Skin of body (tissue), 2 donors: ENCODE results near the gene HSPA1B. TPM values are rescaled to one million over a fixed set of nuclear protein-coding genes. Genes with fewer than 3 reads are reported as not detected.
"Not testable (repeated sequence)": the region's sequence is repeated elsewhere in the genome, so short reads cannot be mapped to it uniquely, and the experiment has no call there.

ENCODE experiments used
- DNase-seq: peaks from one replicate; lab custom pipeline; 2025; lab: John Stamatoyannopoulos, UW
- total RNA-seq: library from RNA; depleted of rRNA; stranded (reverse); fragments of >200 nt; gene quantifications from one replicate; pipeline ENCODE4 v1.2.3, GENCODE V29; 2014

The HSPA1B gene
- 286 TPM for total RNA-seq

DNA sequence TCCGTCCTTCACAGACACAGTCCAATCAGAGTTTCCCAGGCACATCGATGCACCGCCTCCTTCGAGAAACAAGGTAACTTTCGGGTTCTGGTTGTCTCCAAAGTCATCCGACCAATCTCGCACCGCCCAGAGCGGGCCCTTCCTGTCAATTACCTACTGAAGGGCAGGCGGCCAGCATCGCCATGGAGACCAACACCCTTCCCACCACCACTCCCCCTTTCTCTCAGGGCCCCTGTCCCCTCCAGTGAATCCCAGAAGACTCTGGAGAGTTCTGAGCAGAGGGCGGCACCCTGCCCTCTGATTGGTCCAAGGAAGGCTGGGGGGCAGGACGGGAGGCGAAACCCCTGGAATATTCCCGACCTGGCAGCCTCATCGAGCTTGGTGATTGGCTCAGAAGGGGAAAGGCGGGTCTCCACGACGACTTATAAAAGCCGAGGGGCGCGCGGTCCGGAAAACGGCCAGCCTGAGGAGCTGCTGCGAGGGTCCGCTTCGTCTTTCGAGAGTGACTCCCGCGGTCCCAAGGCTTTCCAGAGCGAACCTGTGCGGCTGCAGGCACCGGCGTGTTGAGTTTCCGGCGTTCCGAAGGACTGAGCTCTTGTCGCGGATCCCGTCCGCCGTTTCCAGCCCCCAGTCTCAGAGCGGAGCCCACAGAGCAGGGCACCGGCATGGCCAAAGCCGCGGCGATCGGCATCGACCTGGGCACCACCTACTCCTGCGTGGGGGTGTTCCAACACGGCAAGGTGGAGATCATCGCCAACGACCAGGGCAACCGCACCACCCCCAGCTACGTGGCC, at the start of gene HSPA1B:
Gene HSPA1B (plus strand): TSS at position 453 of the 794 bp plus-strand sequence. CDS start 213 bp downstream, at position 666.
- peak; percentile 100 for DNase-seq

DNA sequence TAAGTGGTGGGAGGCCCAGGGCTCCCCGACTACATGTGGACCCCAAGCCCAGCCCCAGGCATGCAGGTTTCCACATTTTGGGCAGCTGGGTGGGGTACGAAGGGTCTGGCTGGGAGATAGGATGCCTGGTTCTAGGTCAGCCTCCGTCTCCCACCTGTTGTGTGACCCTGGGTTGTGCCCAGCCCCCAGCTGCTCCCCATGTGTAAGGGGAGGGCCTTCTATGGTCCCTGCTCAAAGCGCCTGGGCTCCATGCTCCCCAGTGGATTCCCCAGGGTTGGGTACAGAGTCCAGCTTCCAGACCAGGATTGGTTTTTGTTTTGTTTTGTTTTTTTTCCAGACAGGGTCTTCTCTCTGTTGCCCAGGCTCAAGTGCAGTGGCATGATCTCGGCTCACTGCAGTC, 49.3 kb upstream of the HSPA1B start:
- no peak for DNase-seq

- no peak for DNase-seq
Measured at GRCh38 chr6:31778999-31779885, 48.3 kb upstream of the HSPA1B start.

- DNase-seq = no peak
Measured at GRCh38 chr6:31779908-31780307, 47.6 kb upstream of the HSPA1B start.

GRCh38 chr6:31780507-31781243, 46.9 kb upstream of the HSPA1B start:
- DNase-seq = no peak

DNA sequence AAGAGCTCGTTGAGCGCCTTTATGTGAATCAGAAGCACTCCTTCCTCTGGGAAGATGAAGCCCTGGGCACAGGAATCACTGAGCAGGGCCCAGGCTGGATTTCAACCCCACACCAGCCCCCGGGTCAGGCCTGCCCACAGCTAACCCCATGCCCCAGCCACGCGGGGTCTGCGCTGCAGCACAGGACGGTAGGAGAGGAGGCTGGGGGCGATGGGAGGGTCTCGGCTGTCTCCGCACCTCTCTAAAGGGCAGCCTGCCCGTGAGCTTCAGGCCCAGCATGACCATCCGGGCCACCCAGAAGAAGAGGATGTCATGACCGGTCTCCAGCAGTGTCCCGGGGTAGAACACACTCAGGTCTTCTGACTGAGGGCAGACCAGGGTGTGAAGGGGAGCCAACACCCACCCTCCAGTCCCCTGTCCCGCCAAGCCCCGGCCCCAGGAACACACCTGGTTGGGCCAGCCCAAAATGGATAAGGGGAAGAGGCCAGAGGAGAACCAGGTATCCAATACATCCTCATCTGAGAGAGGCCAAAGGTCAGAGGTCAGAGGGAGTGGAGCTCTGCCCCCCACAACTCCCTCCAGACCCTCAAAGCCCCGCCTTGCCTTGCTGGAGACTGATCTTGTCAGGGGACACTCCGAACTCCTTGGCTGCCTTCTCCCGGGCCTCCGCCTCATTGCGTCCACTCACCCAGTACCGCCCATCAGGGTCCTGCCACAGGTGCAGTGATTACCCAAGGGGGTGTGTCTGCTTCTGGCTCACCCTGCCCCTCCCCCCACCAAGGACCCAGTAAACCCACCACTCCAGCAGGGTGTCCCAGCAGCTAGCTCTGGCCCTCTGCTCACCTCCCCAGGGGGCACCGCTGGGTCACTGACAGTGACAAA, 46.1 kb upstream of the HSPA1B start:
- DNase-seq = no peak

DNA sequence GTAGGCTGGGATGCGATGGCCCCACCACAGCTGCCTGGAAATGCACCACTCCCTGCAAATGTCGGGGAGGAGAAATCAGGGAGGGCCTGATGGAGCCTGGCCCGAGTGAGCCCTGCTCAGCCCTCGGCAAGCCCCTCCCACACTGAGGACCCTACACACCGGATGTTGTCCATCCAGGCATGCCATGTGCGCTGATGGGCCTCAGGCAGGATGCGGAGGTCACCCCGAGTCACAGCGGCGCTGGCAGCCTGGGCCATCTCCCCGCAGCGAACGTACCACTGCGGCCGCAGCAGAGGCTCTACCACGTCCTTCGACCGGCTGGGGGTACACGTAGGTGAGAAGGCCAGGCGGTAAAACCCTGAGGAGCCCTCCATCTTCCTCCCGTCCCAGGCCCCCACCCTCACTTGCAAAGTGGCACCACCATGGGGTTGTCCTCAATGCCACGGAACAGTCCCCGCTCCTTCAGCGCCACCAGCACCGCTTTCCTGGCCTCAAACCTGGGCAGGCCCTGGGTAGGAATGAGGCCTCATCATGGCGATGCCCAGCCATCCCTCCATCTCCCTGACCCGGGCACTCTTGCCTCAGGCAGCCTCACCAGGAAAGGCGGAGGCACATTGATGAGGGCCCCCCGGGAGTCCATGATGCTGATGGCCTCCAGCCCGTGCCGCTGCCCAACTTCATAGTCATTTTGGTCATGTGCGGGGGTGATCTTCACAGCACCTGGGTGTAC, 45.2 kb upstream of the HSPA1B start:
- DNase-seq = no peak

GRCh38 chr6:31784098-31784925, 43.2 kb upstream of the HSPA1B start:
- DNase-seq = no peak

DNA sequence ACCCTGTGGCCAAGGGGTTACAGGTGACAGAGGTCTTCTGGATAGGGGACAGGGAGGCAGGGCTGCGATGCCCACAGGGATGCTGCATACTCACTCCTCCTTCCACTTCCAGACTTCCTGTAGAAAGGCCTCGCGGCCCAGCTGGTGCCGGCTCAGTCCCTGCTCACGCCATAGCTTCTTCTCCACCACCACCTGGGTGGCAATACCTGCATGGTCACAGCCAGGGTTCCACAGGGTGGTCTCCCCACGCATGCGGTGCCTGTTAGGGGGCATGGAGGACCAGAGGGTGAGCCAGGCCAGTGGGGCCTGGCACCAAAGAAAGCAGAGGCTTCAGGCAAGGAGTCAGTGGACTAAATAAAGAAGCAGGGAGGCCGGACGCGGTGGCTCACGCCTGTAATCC, 42.1 kb upstream of the HSPA1B start:
- no peak for DNase-seq

GRCh38 chr6:31791324-31792089, 36.0 kb upstream of the HSPA1B start:
- peak; percentile 44 for DNase-seq

DNA sequence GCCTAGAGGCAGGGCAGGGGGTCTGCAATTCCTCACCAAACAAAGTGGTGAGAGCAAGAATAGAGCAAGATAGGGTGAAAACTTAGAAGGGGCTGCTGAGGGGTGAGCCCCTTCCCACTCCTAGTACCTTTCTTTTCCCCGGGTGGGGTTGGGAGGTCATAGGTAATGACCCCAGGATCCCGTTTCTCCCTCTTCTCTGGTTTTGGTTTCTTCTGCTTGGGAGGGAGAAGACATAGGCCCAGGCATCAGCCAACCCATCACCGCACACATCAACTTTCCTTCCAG, 35.5 kb upstream of the HSPA1B start:
- DNase-seq = no peak

- no peak for DNase-seq
Measured at GRCh38 chr6:31792761-31793171, 34.8 kb upstream of the HSPA1B start.

DNA sequence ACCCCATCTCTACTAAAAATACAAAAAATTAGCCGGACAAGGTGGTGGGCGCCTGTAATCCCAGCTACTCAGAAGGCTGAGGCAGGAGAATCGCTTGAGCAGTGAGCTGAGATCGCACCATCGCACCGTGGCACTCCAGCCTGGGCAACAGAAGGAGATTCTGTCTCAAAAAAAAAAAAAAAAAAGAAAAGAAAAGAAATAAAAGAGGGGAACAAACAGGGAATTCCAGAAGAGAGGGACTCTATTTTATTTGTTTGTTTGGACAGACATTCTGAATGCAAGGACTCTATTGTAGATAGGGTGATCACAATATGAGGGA, 33.7 kb upstream of the HSPA1B start:
- DNase-seq = not testable (repeated sequence)

GRCh38 chr6:31794294-31794865, 33.2 kb upstream of the HSPA1B start:
- peak; percentile 18 for DNase-seq

GRCh38 chr6:31794866-31795615, 32.5 kb upstream of the HSPA1B start:
- no peak for DNase-seq

DNA sequence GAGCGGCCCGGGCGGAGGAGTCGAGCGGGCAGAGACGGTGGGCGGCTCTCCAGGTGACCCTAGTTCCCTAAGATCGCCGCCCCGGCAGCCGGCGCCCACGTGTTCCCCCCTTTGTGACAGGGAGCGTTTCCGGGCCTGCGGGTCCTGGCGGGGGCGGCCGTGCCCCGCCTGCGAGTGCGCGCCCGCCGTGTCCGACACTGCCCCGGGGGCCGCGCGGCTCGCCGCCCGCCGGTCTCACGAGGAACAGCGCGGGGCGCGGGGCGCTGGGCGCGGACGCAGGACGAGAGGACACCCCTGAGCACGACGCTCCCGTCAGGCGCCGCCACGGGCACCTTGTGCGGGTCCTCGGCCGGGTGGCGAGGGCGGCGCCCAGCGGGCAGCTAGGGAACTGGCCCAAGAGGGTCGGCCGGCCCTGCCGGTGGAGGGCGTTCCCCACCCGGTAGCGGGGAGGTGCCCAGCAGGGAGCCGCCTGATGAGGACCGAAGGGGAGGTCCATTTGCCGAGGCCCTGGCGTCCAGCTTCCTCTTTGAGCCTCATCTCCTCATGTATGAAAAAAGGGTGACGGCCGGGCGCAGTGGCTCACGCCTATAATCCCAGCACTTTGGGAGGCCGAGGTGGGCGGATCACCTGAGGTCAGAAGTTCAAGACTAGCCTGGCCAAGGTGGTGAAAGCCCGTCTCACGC, 31.8 kb upstream of the HSPA1B start, which contains the start of gene VARS1:
Gene VARS1 (minus strand): TSS at position 137 of the 683 bp plus-strand sequence. CDS start 535 bp downstream, outside the sequence.
- DNase-seq = peak; percentile 69

- DNase-seq = no peak
Measured at GRCh38 chr6:31796993-31797385, 30.5 kb upstream of the HSPA1B start.
